ENCODE results near the gene PLA2G3.

- TF ChIP-seq, protein P1, sequence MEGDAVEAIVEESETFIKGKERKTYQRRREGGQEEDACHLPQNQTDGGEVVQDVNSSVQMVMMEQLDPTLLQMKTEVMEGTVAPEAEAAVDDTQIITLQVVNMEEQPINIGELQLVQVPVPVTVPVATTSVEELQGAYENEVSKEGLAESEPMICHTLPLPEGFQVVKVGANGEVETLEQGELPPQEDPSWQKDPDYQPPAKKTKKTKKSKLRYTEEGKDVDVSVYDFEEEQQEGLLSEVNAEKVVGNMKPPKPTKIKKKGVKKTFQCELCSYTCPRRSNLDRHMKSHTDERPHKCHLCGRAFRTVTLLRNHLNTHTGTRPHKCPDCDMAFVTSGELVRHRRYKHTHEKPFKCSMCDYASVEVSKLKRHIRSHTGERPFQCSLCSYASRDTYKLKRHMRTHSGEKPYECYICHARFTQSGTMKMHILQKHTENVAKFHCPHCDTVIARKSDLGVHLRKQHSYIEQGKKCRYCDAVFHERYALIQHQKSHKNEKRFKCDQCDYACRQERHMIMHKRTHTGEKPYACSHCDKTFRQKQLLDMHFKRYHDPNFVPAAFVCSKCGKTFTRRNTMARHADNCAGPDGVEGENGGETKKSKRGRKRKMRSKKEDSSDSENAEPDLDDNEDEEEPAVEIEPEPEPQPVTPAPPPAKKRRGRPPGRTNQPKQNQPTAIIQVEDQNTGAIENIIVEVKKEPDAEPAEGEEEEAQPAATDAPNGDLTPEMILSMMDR (IDR thresholded peaks at IDR 0.05), result no peak
- TF ChIP-seq POLR2AphosphoS5 (IDR thresholded peaks at IDR 0.05), result no peak
Measured at GRCh38 chr22:31126869-31127175, 13.5 kb downstream of the PLA2G3 start.

Data from esophagus muscularis mucosa (tissue), 3 donors.